ENCODE results near the gene WWOX.

- TF ChIP-seq CTCF (conservative IDR thresholded peaks at IDR 0.05; ENCODE audit: low read depth, low read length): no peak
- TF ChIP-seq EZH2 (IDR thresholded peaks at IDR 0.05; ENCODE audit: borderline replicate concordance, low read depth, low read length, poor library complexity, severe bottlenecking): no peak
These were observed 647.3 kb downstream of the WWOX start for GRCh38 chr16:78746718-78747117.

Data from A673 (cell line).